HG03196 (cell line): ENCODE results near the gene BLM.
A peak's percentile ranks its signal among the peaks of the same experiment; 100 is the strongest.

Experiments used
- ATAC-seq: cut with Tn5 transposase; IDR thresholded peaks from one replicate; pipeline ENCODE4 v1.9.1; 2021; ENCODE audit not compliant: unreplicated experiment

BLM gene

DNA sequence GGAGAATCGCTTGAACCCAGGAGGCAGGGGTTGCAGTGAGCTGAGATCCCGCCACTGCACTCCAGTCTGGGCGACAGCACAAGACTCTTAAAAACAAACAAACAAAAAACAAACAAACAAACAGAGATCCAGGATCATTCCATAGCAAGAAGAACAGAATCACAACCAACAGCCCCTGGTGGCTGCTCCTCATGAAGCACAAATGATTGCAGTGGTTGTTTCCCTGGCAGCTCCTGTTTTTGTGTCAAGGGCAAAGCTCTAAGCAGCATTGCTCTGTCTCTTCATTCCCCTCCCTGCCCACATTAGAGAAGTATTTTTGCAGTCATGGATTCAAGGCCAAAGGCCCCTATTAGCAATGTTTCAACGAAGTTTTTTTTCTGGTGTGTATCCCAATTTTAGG lies 25.8 kb upstream of the BLM start:
- ATAC-seq, result no peak

DNA sequence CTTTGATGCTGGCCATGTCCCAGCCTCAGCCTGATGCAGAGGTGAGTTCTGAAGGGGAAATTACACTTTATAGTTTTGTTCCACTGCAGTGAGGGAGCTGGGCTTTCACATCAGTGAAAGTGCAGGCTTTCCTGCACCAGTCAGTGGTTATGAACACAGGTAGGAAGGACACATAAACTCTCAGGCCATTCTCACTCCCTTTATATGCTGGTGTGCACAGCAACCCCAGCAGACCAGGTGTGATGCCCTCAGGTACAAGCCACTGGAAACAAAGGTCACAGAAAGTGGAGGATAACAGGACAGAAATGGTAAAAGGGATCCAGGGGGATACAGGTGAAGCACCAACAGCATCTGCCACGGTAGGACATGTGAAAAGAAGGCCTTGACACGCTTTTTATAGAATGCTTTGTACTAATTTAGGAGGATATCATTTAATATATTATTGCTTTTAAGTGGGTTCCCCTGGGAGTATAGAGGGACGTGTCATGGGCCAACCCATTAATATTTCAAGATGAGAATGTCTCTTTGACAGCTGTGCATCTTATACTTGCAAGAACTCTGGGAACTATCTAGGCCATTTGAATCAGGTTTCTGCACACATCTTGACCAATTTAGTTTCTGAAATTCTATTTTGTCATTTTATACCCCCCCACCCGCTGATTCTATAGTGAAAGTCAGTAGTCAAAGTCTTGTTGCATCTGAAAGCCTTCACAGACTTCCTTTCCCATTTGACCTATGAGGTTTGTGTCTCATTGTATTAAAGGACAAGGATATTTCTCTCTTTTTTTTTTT lies 25.0 kb upstream of the BLM start:
- ATAC-seq, result peak; percentile 56

DNA sequence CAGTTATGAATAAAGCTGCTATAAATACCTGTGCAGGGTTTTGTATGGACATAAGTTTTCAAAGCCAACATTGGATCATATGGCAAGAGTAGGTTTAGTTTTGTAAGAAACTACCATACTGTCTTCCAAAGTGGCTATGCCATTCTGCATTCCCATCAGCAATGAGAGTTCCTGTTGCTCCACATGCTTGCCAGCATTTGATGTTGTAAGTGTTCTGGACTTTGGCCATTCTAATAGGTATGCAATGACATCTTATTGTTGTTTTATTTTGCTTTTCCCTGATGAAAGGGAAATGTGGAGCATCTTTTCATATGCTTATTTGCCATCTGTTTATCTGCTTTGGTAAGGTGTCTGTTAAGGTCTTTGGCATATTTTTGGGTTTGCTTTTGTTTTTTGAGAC lies 22.2 kb upstream of the BLM start:
- no peak for ATAC-seq

DNA sequence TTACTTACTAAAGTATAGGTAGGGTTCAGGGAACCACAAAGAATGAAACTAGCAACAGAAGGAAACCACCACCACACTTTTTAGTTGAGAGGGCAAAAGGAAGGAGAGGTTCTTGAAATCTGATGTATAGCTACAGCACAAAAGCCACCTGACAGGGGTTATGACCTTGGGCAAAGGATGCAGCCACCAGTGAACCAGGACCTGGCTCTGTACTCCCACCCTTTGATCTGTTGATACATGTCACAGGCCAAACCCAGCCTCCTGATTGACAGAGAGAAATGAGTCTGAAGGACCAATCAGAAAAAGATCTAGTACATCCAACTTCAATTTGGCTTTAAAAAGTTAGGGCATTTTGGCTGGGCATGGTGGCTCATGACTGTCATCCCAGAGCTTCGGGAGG lies 20.0 kb upstream of the BLM start:
- ATAC-seq, result no peak

DNA sequence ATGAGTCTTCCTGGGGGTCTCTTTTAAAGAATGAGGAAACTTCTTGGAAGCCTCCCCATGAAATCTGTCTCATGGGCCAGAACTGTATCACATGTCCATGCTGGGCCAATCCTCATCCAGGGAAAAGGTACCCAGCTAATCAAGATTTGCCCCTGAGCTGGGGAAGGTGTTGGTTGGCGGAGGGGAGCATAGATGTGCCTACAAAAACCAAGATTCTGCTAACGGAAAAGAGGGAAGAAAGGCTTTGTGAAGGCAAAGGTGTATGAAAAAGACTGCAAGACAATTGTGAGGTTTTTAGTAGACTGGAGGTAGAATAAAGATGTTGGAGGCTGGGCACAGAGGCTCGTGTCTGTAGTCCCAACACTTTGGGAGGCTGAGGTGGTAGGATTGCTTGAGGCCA lies 18.5 kb upstream of the BLM start:
- ATAC-seq, result no peak

DNA sequence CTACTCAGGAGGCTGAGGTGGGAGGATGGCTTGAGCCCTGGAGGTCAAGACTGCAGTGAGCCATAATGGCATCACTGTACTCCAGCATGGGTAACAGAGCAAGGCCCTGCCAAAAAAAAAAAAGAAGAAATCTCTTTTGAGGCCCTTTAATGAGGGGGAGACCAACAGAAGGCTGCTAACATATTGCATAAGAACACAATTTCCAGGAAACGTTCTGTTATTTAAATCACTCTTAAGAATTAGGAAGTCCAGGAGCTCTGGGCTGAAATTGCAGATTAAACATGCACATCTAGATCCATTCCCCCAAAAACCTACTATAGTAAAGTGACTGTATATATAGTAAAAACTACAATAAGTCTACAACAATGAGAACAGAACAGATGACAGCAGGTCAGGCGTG lies 16.1 kb upstream of the BLM start:
- no peak for ATAC-seq

DNA sequence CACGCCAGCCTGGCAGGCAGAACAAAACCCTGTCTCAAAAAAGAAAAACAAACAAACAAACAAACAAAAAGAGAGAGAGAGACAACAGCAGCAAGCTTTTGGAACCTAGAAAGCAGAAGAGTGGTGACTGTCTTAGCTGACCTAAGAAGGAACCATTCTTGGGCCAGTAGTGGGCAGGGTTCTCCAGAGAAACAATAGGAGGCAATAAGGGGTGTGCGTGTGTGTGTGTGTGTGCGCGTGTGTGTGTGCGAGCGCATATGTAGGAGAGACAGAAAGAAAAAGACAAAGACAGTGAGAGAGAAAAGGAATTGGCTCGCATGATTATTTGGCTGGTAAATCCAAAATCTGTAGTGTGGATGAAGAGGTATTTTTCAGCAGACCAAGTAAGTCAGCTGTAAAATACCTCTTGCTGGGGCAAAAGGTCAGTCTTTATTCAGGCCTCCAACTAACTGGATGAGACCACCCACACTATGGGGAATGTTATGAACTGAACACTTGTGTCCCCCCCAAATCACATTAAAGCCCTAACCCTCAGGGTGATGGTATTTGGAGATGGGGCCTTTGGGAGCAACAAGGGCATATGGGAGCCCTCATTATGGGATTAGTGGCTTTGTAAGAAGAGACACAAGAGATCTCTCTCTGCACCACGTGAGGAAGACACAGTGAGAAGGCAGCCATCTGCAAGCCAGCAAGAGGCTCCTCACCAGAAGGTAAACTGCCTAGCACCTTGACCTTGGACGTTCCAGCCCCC lies 15.1 kb upstream of the BLM start:
- no peak for ATAC-seq

DNA sequence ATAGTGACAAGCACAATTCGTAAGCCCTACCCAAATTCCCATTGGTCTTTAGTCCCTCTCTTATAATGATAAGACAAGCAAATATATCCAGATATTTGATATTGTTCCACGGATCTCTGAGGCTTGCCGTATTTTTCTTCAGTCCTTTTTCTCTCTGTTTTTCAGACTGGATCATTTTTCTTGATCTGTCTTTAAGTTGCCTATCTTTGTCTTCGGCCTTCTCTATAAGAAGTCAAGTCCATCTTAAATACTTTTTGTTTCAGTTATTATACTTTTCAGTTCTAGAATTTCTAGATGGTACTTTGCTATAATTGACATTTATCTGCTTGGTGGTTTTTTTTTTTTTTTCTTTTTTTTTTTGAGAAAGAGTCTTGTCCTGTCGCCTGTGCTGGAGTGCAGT lies 13.7 kb upstream of the BLM start:
- ATAC-seq, result no peak

DNA sequence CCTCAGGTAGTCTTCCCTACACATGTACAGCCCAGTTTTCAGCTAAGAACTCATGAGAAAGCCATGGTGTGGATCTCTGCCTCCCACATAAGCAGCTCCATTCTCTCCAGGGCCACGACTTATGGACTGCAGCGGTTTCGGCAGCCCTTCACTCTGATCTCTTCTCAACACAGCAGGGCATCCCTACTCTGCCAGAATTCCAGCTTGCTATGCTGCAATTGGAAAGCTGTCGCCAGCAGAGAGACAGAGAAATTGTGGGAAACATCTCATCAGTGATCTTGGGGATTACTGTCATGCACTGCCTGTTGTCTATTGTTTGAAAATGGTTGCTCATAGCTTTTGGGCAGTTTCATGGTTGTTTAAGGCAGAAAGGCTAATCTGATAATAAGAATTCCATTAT lies 11.9 kb upstream of the BLM start:
- ATAC-seq, result no peak

DNA sequence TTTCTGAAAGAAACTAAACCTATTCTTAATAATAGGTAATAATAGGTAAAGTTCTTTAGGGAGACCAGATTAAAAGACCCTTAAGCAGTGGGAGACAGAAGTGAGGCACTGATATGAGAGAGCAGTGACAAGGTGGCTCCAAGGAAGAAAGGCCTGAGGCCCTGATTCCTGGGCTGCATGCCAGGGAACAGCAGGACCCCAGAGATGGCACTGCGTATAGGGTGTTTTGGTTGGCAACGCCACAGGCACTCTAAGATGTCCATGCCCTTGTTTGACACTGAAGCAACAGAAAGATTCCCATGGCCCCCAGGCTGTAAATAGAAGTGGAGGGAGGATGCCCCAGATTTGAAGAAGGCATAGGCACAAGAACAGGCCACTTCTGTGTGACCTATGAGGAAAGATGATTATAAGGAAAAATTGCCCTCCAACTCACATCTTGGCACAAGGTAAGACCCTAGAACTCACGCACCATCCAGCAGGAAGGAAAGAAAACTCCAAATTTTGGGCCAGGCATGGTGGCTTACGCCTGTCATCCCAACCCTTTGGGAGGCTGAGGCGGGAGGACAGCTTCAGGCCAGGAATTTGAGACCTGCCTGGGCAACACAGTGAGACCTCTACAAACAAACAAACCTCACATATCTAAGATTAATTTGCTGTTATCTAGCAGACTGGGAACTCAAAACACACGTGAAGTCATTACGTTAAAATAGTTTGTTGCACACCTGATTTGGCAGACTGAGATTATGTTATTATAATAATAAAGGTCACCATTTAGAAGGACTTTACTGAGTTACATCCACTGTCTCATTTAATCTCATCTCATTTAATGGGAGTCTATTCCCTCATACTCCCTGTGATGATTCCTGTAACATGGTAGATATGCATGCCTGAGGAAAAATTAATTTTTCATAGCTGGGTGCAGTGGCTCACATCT lies 10.5 kb upstream of the BLM start:
- no peak for ATAC-seq

DNA sequence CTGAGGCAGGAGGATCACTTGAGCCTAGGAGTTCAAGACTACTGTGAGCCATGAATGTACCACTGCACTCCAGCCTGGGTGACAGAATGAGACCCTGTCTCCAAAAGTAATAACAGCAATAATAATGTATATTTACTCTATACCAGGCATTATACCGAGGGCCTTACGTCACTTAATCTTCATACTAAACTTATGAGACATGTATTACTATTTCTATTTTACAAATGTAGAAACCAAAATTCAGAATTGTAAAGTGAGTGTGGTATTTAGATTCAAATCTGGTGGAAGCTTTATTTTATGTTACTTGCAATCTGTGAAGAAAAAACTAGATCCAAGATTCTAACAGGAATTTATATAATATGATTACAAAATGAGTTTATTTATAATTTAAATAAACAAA lies 9.7 kb upstream of the BLM start:
- ATAC-seq, result no peak

DNA sequence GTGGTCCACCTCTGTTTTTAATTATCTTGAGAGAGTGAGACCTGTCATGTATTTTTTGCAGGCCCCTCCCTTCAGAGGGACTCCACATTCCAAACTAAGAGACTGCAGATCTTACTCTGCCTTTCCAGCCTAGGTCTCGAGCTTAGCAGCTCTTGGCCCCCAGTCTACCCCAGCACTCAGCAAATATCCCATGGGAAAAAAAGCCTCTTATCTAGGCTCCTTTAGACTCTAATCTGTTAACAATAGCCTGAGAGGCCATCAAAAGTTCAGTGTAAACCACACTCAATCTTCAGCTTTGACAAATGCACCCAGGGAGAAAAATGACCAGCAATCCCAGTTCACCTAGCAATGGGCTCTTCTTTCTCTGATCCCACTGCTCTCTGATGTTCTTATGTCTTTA lies 8.6 kb upstream of the BLM start:
- no peak for ATAC-seq

DNA sequence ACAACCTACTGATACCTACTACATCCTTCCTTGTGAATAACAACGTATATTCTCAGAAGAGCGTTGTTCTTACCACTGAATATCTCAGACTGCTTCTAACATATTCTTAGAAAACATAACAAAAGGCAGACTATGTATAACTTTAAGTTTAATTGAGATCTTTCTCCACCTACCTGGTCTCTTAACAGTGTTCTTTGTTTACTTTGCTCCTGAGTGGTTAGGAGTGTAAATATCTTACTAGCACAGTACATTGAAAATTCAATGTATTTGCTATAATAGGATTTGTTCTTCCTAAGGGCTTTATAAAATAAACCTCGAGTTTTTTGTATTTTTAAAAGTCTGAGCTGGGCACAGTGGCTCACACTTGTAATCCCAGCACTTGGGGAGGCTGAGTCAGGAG lies 7.9 kb upstream of the BLM start:
- no peak for ATAC-seq

DNA sequence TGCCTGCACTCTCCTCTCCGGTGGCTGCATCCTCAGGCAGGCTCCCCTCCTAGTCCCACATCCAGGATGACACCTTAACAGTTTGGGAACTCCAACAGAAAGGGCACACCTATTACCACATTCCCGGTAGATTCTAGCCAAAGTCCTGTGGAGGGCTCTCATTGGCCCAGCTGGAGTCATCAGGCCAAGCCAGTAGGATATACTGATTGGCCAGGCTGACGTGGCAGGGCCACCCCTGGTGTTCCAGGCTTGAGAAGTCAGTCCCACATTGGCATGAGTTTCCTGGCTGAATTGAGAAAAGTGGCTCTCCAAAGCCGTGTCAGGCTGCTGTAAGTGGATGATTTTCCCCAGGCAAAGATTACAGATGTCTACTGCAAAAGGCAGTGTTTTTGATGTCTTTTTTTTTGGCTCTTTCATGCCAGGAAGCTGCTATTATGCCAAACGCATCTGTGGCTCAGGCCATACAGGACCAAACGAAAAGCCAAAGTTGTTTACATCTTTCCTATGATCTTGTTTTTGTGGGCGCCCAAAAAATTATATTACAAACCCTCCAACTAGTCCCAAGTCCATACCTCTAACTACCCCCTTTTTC lies 6.6 kb upstream of the BLM start:
- no peak for ATAC-seq

DNA sequence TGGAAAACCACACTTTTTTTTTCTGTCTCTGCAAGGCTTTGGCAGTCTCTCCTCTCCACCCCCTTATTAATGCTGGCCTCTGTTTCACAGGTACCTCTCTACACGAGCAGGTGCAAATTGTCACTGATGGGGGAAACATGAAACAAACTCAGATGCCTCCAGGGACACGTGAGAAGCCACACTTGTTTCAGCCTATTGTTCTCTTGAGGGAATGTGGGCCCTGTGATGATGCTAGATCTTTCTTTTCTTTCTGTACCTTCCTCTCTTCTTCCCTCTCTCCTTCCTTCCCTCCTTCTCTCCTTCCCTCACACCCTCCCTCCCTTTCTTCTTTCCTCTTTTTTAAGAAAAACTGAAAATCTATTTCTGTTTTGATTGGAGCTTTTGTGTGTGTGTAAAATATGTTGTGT lies 5.7 kb upstream of the BLM start:
- ATAC-seq, result no peak

DNA sequence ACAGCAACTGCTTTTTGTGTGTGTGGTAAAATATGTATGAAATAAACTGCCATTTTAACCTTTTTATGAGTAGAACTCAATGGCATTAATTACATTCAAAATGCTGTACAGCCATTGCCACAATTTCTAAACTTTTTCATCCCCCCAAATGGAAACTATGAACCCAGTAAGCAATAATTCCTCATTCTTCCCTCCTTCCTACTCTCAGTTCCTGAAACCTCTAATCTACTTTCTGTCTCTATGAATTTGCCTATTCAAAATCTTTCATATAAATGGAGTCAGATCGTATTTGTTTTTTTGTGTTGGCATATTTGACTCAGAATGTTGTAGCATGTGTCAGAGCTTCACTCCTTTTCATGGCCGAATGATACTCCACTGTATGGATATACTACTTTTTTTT lies 5.3 kb upstream of the BLM start:
- no peak for ATAC-seq

DNA sequence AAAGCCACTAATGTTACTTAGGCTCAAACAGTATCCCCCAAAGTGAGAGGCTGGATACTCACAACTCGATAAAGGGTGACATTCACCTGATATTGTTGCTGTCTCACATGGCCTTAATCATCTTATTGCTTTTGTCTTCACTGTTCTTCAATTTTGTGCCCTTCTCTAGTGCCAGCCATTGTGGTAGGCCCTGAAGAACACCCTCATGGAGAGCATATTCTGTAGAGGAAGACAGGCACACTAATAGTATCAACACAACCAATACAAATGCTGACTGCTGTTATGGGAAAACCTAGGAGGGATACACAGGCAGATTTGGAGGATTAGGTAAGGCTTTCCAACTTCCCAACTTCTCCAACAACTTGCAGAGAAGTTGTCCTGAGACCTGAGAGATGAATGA lies 4.1 kb upstream of the BLM start:
- ATAC-seq, result no peak

DNA sequence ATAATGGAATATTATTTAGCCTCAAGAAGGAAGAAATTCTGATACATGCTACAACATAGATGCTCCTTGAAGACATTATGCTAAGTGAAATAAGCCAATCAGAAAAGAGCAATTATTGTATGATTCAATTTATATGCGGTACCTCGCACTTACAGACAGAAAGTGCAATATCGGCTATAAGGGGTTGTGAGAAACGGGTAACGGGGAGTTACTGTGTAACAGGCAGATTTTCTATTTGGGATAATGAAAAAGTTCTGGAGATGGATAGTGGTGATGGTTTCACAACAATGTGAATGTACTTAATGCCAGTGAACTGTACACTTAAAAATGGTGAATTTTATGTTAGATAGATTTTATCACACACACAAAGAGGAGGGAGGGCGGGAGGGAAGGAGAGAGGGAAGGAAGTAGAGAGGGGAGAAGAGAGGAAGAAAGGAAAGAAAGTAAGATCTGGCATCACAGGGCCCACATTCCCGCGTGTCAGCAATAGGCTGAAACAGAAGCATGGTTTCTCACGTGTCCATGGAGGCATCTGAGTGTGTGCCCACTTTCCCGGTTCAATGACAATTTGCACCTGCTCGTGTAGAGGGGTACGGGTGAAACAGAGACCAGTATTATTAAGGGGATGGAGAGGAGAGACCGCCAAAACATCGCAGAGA lies 700 bp upstream of the BLM start:
- no peak for ATAC-seq

DNA sequence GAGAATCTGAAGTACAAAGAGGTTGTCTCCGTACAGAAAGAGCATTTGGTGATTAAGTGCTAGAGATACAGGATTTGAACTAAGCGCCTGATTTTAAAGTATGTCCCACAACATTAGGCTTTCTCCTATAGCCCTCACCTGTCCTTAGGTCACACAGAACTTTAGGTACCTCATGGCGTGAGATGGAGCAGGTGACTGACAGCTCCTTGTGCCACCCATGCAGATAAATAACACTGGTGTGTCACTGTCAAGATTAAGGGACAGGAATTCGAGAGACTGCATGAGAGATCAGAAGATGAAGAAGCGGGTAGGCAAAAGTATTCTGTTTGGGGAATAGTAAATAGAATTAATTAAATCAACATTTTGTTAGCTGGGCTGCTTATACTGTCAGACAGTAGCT lies 1.1 kb downstream of the BLM start:
- ATAC-seq, result no peak

DNA sequence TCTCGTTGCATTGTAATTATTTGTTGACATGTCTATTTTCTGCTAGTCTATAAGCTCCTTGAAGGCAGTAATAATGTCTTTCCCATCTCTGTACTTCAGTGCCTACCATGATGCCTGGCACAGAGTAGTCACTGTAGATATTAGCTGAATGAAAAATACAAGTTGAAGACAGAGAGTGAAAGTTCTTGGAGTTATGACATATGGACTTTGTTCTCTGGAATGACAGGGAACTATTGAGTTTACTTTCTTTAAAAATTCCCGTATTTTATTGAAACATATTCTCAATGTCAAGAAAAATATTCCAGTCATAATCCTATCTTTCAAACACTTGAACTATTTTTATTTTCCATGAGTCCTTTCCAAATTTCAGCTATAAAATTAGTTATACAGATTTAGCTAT lies 3.0 kb downstream of the BLM start:
- ATAC-seq, result no peak

DNA sequence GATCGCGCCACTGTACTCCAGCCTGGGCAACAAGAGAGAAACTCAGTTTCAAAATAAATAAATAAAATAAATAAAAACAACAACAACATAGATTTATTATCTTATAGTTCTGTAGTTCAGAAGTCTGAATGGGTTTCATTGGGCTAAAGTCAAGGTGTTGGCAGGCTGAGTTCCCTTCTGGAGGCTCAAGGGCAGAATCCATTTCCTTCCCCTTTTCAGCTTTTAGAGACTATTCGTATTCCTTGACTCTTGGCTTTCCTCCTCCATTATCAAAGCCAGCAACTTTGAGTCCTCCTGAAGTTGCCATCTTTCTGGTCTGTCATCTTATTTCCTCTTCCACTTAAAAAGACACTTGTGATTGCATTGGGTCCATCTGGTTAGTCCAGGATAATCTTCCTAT lies 12.1 kb downstream of the BLM start:
- no peak for ATAC-seq
